Muscle of arm (tissue), 12 donors: ENCODE measurements around the gene ARHGAP6. TPM values are rescaled to one million over a fixed set of nuclear protein-coding genes. Genes with fewer than 3 reads are reported as not detected.
A peak's percentile ranks its signal among the peaks of the same experiment; 100 is the strongest.

Source experiments
- DNase-seq: peaks from one replicate; pipeline ENCODE4 v3.0.0-alpha.2; 2013
- polyA plus RNA-seq, 12 donors: library from polyadenylated mRNA; unstranded; fragments of 120-200 nt; gene quantifications; one replicate each; pipeline ENCODE4 v1.2.1, GENCODE V29; 2013; ENCODE audit not compliant: insufficient read length in 12 of 12

The ARHGAP6 gene
- polyA plus RNA-seq, 12 donors, result 5.3 to 11.1 (median 9.9) TPM; not detected in 1

DNA sequence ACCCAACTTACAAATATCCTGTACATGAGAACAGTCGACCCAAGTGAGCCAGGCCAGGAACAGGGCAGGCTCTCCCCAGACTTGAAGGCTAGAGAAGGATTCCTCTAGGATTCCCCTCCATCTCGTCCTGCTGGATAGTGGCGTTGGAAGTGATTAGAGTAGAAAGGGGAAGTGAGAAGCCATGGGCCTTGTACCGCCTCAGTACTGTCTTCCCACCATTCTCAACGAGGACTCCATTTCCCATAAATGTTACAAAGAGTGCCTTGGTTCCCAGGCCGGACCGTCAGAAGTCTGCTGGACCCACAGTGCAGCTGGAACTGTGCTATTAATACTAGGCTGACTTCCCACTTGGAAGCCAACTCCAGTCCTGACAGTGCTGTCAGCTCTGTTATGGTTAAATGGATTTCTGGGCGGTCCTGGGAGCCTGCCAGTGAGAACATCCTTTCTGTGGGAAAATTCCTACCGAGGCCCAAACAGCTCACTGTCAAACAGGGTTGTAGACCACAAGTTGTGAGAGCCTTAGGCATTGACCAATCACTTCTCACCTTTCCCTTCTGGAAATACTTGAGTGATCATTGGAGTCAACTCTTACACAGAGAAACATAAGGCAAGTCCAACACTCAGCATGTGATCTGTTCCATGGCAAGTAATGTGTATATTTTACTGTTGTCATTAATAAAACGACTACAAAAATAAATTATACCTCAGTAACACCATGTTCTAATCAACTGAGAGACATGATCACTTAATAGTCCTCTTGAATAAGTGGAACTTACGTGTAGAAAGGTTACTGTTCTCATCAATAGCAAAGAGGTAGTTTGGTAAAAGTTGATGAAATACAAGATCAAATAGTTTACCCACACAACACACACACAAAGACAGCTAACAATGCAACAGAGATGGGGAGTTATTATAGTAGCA lies 314.1 kb downstream of the ARHGAP6 start:
- DNase-seq, result peak; percentile 46

DNA sequence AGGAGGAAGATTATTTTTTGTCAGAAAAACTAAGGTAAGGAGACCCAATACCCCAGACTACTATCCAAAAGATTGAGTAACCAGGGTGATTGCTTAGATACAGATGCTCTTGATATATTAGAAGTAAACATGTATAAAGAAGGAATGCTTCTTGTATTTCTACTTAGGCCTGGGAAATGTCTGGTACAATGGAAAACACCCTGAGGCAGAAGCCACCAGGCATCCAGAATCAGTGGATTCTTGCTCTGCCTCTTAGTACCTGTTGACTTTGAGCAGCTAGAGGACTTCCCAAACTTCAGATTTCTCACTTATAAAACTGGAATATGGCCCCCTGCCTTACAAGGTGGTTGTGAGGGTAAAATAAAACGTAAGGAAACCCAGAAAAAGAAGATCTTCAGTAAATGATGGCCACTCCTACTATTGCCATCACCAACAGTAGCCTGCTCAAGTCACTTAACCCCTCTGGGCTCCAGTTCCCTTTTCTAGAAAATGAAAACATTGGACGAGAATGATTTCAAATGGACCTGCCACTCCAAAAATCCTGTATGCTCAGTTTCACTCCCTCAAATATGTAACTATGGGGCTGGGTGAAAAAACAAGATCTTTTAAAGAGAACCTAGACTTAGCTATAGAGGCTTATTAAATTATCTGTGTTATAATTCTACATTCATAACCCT lies 315.9 kb downstream of the ARHGAP6 start:
- no peak for DNase-seq

DNA sequence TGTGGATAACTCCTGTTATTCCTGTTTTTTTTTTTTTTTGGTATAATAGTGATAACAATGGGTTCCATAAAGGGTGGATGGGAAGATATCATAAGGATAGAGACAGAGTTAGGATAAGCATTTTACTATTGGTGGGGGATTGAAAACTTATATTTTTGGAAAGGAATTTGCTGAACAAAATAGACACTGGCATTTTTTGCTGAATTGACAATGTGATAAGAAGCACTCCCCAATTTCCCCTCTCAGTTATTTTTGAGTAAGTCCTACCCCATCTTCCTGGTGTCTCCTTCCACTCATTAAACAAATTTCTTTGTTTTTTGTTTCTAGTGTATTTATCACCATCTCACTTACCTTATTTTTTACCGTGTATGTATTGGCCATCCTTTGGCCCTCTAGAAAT lies 316.7 kb downstream of the ARHGAP6 start:
- no peak for DNase-seq

DNA sequence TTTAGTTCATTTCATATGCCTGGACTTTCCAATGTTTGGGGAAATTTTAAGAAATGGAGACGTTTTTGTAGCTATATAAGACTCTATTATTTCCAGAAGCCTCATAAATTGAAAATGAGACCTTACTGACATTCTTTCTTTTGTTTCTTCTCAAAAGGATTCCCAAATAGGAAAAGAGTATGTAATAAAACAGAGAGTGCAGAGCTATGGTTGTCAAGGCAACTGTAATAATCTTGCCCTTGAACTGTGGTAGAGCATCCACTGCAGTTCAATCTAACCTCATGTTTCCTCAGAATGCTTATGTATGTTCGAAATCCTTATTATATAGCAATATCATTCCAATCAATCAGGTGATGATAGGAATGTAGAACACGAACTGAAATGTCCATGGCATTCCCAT lies 318.4 kb downstream of the ARHGAP6 start:
- no peak for DNase-seq

DNA sequence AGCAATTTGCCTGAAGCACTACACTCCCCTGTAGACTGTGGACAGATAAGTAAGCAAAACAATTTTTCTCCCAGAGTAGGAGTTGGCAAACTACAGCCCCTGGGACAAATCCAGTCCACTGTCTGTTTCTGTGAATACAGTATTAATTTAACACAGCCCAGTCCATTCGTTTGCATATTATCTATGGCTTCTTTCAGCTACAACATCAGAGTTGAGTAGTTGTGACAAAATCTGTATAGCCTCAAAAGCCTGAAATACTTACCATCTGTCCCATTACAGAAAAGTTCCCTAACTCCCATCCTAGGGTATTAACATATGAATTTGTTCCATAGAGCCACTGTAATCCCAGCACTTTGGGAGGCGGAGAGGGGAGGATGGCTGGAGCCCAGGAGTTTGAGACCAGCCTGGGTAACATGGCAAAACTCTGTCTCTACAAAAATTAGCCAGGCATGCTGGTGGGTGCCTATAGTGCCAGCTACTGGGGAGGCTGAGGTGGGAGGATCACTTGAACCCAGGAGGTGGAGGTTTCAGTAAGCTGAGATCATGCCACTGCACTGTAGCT lies 319.5 kb downstream of the ARHGAP6 start:
- no peak for DNase-seq

DNA sequence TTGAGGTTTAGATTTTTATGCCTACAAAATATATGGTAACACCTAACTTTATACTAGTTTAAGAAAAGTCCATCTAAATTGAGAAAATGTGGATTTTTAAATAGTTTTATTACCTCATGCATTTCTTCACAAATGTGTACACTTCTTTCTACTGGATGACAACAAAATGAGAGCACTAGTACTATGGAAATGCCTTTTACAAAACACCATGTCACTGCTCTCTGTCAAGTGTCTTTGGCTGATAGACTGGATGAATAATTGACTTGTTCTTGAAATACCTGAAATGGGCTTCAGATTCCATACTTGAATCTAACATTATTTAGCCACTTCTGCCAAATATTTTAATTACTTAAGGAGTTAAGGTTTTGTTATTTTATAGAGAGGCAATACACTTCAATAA lies 323.0 kb downstream of the ARHGAP6 start:
- no peak for DNase-seq

DNA sequence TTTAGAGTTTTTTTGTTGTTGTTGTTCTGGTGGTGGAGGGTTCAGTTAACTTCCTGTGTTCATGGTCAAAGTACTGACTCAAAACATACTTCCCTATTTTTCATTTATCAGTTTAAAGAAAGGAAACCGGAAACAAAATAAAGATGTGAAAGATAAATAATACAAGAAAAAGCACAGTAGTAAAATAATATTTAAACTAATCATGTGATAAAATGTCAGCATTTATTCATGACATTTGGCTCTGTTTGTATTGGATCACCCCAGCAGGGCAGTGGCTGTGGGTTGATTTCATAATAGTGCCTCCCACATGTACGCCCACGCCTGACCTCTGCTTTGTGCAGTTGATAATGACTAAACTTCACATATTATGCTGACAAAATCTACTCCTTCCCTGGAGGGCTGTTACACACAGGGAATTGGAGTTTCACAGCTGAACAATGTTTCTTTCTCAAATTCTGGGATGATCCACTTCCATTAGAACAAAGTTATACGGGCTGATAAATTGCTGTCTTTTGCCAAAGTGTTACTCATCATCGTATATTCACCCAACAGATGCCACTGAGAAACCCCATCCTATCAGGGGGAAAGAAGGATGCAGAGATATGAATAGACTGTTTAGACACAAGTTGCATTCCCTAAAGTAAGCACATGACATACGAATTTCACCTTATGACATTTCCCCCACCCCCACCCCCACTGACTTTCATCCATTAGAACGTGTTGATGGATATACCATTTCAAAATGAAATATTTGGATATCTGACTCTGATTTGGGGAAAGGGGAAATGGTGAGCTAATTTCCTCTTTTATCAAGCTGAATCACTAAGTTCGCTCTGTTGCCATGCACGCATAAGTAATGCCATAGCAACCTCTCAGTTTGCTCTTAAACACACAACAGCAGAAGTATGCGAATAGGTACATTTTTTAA lies 324.2 kb downstream of the ARHGAP6 start:
- no peak for DNase-seq

DNA sequence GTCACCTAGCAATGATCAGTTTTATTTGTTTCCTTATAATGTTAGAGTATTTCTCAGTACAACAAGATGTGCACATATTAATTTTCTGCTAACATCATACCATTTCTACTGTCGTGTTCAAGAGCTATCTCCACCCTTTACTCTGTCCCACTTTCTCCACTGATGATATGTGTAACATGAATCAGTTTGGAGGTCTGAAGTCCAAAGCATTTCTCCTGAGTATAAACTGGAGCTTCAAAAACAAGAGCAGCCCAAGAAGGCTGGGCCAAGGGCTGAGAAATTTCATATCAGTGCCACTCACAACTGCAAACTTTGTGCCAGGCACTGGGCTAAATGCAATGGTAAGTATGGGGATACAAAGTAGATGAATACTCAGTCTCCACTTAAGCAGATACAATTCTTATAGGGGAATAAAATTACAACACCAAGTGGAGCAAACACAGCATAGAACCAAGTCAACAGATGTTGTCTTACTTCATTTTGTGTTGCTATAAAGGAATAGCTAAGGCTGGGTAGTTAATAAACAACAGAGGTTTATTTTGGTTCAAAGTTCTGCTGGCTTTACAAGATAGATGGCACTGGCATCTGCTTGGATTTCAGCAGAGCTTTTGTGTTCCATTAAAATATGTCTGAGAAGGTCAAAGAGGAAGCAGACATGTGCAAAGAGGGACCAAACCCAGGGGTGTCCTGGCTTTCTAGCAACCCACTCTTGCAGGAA lies 328.3 kb downstream of the ARHGAP6 start:
- DNase-seq, result no peak

DNA sequence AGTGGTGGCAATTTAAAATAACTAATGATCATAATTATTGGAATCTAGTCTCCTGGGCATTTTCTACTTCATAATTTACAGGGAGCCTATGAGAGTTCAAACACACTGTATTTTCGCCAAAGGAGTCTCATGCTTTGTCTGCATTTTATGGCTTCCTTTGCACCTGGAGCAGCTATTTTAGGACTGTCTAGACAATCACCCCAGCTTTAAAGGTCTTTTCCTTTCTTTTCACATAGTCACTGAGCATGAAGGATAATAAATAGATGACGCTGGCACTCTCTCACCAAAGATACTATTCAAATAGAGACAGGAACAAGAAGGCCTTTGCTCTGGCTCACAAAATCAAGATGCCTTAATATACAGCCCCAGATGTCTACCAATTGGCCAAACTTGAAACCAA lies 329.5 kb downstream of the ARHGAP6 start:
- DNase-seq, result no peak

DNA sequence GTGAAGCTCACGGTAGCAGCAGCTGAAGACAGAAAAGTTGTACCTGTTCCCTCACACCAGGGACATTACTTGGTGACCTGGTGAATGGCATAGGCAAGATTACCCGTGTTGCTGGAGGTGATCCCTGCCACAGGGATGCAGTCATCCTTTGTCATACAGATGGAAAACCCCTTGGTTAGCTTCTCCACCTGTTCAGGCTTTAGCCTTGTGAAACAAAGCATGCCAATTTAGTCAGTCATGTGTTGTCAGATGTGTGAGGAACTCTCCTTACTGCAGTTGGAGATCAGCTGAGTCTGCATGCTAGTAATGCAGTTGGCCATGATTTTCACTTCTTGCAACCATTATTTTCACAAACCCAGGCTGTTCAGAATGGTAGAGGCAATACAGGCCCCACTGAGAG lies 331.6 kb downstream of the ARHGAP6 start:
- no peak for DNase-seq

DNA sequence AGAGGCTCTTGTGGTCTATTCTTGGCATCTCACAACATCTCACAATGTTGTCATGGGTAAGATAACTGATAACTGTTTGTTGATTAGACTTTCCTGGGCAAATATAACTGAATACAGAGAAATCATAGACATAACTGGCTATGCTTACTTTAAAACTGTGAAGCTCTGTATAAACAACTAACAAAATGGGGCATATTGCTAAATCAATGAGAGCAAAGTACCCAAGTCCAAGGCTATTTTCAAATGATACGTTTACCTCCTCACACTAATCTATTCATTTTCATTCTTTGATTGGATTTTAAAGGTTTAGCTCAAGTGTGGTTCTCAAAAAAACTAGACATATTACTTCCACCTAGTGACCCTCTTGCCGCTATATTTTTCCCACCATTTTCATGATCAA lies 333.9 kb downstream of the ARHGAP6 start:
- no peak for DNase-seq

DNA sequence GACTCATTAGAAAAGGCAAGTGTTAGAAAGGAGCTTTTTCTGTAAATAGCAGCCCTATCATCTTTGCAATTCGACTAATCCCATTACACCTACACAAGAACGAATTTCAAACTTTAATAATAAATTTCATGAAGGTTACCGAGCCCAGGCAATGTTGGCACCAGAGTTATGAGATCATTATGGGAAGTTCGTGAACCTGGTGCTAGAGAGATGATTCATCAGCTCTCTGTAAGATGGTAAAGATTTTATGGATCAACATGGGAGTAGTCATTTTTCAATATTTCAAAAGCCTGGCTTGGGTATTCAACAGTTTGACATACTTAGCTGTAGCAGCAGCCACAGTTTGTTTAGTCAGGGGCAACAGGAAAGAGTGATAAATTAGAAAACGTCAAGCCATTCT lies 336.7 kb downstream of the ARHGAP6 start:
- DNase-seq, result no peak

DNA sequence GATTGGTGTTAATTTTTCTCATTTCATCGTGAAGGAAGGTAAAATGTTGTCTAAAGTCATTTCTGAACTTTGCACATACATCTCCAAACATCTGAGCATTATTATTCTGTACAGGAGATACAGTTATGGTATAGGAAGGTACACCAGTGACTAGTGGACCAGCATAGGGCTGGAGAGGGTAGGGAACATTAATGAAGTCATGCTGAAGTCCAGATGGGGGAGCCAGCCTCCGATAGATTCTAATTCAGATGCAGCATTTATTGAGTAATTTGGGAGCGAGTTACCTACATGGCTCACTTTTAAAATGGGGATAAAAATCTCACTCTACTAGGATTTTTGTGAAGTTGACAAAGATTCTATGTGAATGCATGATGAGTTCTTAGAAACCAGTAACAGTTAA lies 337.6 kb downstream of the ARHGAP6 start:
- DNase-seq, result no peak

DNA sequence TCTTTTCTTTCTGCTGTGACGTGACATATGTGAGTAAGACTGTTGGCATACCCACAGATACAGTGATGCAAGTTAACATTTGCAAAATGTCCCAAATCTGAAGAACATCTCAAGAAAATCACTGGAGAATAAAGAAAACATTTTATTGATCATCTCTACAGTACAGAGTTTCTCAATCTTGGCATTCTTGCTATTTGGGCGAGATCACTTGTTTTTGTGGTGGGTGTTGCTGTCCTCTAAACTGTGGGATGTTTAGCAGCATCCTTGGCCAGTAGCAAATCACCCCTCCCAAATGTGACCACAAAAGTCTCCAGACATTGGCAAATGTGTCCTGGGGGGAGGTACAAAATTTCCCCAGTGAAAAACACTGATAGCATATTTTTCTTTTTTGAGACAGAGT lies 343.7 kb downstream of the ARHGAP6 start:
- DNase-seq, result no peak

DNA sequence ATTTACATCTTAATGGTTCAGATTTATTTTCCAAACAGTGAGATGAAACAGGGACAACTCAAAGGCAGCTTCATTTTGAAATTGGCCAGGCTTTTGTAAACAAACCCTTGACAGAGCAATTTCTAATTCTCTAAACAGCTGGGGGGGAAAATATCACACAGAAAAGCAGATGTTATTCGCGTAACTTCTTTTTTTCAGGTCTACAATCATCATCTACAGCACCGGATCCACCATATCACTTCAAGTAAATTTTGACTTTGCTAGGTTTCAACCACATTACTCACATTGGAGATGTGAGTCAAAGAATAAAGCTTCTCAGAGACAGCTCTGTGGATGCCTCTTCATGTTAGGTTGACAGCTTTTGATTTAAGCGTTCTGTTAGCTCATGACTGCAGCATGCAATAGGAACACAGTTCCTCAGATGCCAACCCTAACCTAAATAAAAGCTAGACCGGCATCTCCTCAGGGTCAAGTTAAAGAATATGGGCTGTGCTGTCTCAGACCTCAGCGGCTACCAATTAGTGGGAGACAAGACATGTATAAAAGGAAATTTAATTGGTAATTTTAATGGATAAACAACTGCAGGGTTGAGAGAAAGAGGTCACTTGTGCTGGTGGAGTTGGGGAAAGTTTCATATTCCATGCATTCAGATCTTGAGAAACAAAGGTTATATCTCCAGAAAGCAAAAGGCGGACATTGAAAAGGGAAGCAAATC lies 345.8 kb downstream of the ARHGAP6 start:
- DNase-seq, result no peak

DNA sequence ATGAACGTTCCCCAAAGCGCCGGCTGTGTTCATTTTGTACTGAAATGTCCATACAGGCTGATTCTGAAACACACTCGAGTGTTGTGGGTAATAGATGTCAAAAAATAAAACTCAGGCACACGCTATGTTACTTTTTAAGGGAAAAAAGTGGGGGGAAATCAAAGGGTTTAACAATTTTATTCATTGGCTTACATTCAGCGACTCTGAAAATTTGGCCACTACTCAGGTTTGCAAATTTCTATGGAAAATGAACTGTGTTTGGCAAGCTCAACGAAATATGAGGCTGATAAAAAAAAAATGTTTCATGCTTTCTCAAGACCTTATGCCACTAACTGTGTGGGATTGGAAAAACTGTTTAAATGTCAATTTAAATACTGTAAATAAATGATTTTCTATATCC lies 354.0 kb downstream of the ARHGAP6 start:
- peak; percentile 40 for DNase-seq

DNA sequence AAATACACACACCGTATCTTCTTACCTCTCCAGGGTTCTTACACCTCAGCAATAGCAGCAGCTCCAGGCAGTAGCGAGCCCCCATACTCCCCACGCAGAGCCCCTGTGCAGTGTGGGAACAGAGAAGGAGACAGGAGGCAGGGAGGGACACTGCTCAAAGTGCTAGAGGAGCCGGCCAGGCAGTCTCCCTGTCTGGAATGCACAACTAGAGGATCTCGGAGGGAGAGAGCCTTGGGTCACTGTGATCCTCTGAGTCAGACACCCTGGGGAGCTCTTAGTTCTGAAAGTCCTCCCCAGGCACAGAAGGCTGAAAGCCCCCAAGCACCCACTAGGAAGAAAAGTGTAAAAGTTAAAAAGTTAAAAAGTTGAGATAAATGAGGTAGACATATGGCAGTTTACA lies 356.5 kb downstream of the ARHGAP6 start:
- DNase-seq, result no peak

DNA sequence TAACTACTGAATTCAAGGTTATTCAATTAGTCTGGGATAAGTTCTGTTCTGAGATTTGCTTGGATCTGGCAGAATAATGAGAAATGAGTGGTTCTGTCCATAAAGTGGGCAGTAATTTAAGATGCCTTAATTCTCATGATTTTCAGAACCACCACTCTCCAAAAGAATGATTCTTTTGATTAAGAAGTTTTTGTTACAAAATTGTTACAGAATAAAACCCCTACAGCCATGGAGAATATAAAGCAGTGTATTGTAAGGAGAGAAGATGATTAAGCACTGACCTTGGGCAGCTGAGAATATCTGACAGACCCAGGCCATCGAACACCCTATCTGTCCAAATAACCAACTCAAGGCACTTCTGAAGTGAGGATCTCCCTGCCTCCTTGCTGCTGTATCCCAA lies 360.1 kb downstream of the ARHGAP6 start:
- DNase-seq, result no peak

DNA sequence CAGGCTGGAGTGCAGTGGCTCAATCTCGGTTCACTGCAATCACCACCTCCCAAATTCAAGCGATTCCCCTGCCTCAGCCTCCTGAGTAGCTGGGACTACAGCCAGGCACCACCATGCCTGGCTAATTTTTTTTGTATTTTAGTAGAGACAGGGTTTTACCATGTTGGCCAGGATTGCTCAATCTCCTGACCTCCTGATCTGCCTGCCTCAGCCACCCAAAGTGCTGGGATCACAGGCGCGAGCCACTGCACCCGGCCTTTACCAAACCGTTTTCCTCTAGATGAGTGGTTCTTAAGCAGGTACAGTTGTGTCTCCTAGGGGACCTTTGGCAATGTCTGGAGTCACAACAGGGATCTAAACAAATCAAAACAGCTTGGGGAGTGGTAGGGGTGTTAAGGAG lies 360.9 kb downstream of the ARHGAP6 start:
- DNase-seq, result no peak

DNA sequence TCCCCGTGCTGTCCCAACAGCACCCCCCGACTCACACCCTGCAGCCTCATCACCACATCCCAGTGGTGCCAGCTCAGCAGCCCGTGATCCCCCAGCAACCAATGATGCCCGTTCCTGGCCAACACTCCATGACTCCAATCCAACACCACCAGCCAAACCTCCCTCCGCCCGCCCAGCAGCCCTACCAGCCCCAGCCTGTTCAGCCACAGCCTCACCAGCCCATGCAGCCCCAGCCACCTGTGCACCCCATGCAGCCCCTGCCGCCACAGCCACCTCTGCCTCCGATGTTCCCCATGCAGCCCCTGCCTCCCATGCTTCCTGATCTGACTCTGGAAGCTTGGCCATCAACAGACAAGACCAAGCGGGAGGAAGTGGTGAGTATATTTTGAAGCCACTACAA lies 367.1 kb downstream of the ARHGAP6 start:
- DNase-seq, result no peak

DNA sequence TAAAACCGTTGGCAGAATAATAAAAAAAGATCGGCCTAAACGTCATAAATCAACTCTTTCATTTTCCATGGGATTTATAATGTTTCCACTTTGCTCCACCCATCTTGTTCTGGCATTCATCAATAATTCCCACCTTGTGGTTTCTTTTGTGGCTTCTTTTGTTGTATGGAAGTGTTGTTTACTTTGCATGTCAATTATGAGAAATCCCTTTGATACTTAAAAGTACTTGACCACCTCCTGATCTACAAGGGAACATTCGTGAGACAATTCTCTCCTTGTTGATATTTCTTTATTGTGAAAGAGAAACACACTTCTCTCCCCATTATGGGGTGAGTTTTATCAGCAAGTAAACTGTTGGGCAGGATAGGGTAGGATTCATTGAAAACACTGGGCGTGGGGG lies 369.7 kb downstream of the ARHGAP6 start:
- DNase-seq, result no peak
